Brain microvascular endothelial cell (primary cell): Measurements from ENCODE around the gene NAT8.
A peak's percentile ranks its signal among the peaks of the same experiment; 100 is the strongest.
"Not testable (repeated sequence)": the region's sequence is repeated elsewhere in the genome, so short reads cannot be mapped to it uniquely, and the experiment has no call there.

Experiments used
- DNase-seq: peaks from one replicate; pipeline ENCODE4 v3.0.0-alpha.2; 2020
- H3K27ac ChIP-seq: fragments of 250-450 bp; sonication (Bioruptor Pico); 2 replicates; pipeline ENCODE4 v1.5.1; 2020; ENCODE audit warnings: mild to moderate bottlenecking, moderate library complexity
- H3K27me3 ChIP-seq: fragments of 250-450 bp; sonication (Bioruptor Pico); replicated peaks from 2 replicates; pipeline ENCODE4 v1.5.1; 2020; ENCODE audit warnings: mild to moderate bottlenecking
- H3K36me3 ChIP-seq: fragments of 250-450 bp; sonication (Bioruptor Pico); replicated peaks from 2 replicates; pipeline ENCODE4 v1.5.1; 2020; ENCODE audit warnings: mild to moderate bottlenecking
- H3K4me3 ChIP-seq: 2 replicates; pipeline ENCODE4 v1.5.1; 2011; ENCODE audit warnings: low read depth, mild to moderate bottlenecking, control low read depth, low read length, moderate library complexity
- CTCF ChIP-seq: IDR thresholded peaks from 2 replicates; pipeline ENCODE4 v1.5.1; 2011; ENCODE audit warnings: low read depth, mild to moderate bottlenecking, moderate library complexity, low read length, control low read depth, inconsistent platforms; ENCODE audit errors: missing control alignments
- in situ Hi-C: cut with HindIII; loops from 2 replicates; pipeline ENCODE4 v1.10.0; 2017; ENCODE audit warnings: low sequenced_read_pairs, low pct_ligation_motif_present

The NAT8 gene

GRCh38 chr2:73642338-73643018 lies at the start of gene NAT8:
NAT8 (minus strand) TSS chr2:73642422; CDS start chr2:73641628, 794 bp downstream.
- Histone ChIP-seq H3K4me3 (no peak within 1 kb of the TSS), H3K27me3 (no peaks in the 10 kb centered on the region), H3K27ac (no peak within 1 kb of the TSS), H3K36me3 (no peaks in the 10 kb centered on the region)
- TF ChIP-seq CTCF = no peak
- DNase-seq = no peak
- in situ Hi-C loops = no loop called here

GRCh38 chr2:73690372-73691088 lies 48.3 kb upstream of the NAT8 start:
- peak; percentile 34 for DNase-seq
- H3K27ac ChIP-seq, H3K36me3 ChIP-seq, H3K4me3 ChIP-seq, in situ Hi-C loops, H3K27me3 ChIP-seq: not testable (repeated sequence)
- peak; percentile 70 for TF ChIP-seq CTCF

- H3K27ac ChIP-seq, in situ Hi-C loops, H3K27me3 ChIP-seq, H3K36me3 ChIP-seq, DNase-seq, H3K4me3 ChIP-seq: not testable (repeated sequence)
These were observed 46.3 kb upstream of the NAT8 start for GRCh38 chr2:73688494-73688893.

GRCh38 chr2:73685764-73686438 lies 43.7 kb upstream of the NAT8 start:
- in situ Hi-C loops = no loop called here
- no peak overlapping the region for H3K27ac ChIP-seq
- H3K36me3 ChIP-seq = no peaks in the 10 kb centered on the region
- no peak overlapping the region for H3K4me3 ChIP-seq
- no peak for TF ChIP-seq CTCF
- DNase-seq = no peak
- H3K27me3 ChIP-seq = no peaks in the 10 kb centered on the region

GRCh38 chr2:73684905-73685304 lies 42.7 kb upstream of the NAT8 start:
- H3K27me3 ChIP-seq, H3K4me3 ChIP-seq, H3K36me3 ChIP-seq, in situ Hi-C loops, H3K27ac ChIP-seq, DNase-seq: not testable (repeated sequence)
- TF ChIP-seq CTCF = peak; percentile 41

- H3K27me3 ChIP-seq, H3K36me3 ChIP-seq, DNase-seq, H3K4me3 ChIP-seq, H3K27ac ChIP-seq, in situ Hi-C loops: not testable (repeated sequence)
These were observed 42.1 kb upstream of the NAT8 start for GRCh38 chr2:73684325-73684724.
